ENCODE results near the gene CPLANE1. TPM values are rescaled to one million over a fixed set of nuclear protein-coding genes. Genes with fewer than 3 reads are reported as not detected.

Gene CPLANE1
- total RNA-seq, 1 experiment from 2014 or later = 3.5 TPM

- DNase-seq (ENCODE audit: low read depth, low spot score) = no peak
- Histone ChIP-seq H3K4me3 (replicated peaks in 1 of 2; ENCODE audit: low read depth in 1 of 2, low read length in 2 of 2) (no peak overlapping the region), H3K4me2 (ENCODE audit: low read length) (no peak overlapping the region), H3K36me3 (ENCODE audit: control insufficient read depth in 1 of 2, insufficient read depth in 2 of 2, low read length in 2 of 2) (no peaks in the 10 kb centered on the region; a peak in 2 of 4 replicates), H2AFZ (ENCODE audit: low read depth, low read length, poor library complexity, severe bottlenecking) (no peak overlapping the region), H3K9me2 (ENCODE audit: insufficient read depth) (no peaks in the 10 kb centered on the region), H3K27ac (ENCODE audit: low read depth, low read length) (no peak overlapping the region), H4K20me1 (ENCODE audit: insufficient read depth) (no peaks in the 10 kb centered on the region), H3K9ac (ENCODE audit: low read length) (no peak overlapping the region), H3K79me2 (ENCODE audit: insufficient read depth, low read length) (no peaks in the 10 kb centered on the region), H3K4me1 (ENCODE audit: control insufficient read depth in 1 of 2, insufficient read depth in 2 of 2, low read length in 2 of 2) (no peaks in the 10 kb centered on the region), H3K27me3 (ENCODE audit: insufficient read depth, low read length) (no peaks in the 10 kb centered on the region), H3K9me3 (ENCODE audit: control insufficient read depth in 1 of 2, insufficient read depth in 1 of 2, low read depth in 1 of 2, low read length in 2 of 2) (no peaks in the 10 kb centered on the region)
- POLR2A ChIA-PET = no interaction called here
- intact Hi-C loops (cut with micrococcal nuclease) = no loop called here
- no peak for TF ChIP-seq MAX (IDR thresholded peaks at IDR 0.05)
- TF ChIP-seq ZNF274 (IDR thresholded peaks at IDR 0.05; ENCODE audit: low read depth, low read length) = no peak
- no peak for TF ChIP-seq ELF1 (IDR thresholded peaks at IDR 0.05; ENCODE audit: borderline replicate concordance, low read depth)
- no peak for TF ChIP-seq EZH2 (IDR thresholded peaks at IDR 0.05)
- TF ChIP-seq ZBTB33 (IDR thresholded peaks at IDR 0.05; ENCODE audit: extremely low read depth, insufficient replicate concordance, low read length) = no peak
- no peak for TF ChIP-seq SIN3A (IDR thresholded peaks at IDR 0.05; ENCODE audit: low read depth)
- TF ChIP-seq ZFX (IDR thresholded peaks at IDR 0.05) = no peak
- ATAC-seq = no peak
- RAD21 ChIA-PET (ENCODE audit: low non-redundant PET in 1 of 2, low total read pairs in 2 of 2, uncharacterized antibody in 2 of 2, unreplicated experiment in 2 of 2) = no interaction called here
- no TSS peak for BruUV-seq (replicated peaks)
- CTCF ChIA-PET = no interaction called here
These were observed 51.1 kb downstream of the CPLANE1 start for GRCh38 chr5:37198061-37198460.

GRCh38 chr5:37197340-37198050, 51.7 kb downstream of the CPLANE1 start:
- Histone ChIP-seq H3K4me3 (replicated peaks in 1 of 2; ENCODE audit: low read depth in 1 of 2, low read length in 2 of 2) (no peak overlapping the region), H3K79me2 (ENCODE audit: insufficient read depth, low read length) (no peaks in the 10 kb centered on the region), H2AFZ (ENCODE audit: low read depth, low read length, poor library complexity, severe bottlenecking) (no peak overlapping the region), H3K9me2 (ENCODE audit: insufficient read depth) (no peaks in the 10 kb centered on the region), H3K4me2 (ENCODE audit: low read length) (no peak overlapping the region), H3K27me3 (ENCODE audit: insufficient read depth, low read length) (no peaks in the 10 kb centered on the region), H3K36me3 (ENCODE audit: control insufficient read depth in 1 of 2, insufficient read depth in 2 of 2, low read length in 2 of 2) (no peaks in the 10 kb centered on the region; a peak in 2 of 4 replicates), H3K4me1 (ENCODE audit: control insufficient read depth in 1 of 2, insufficient read depth in 2 of 2, low read length in 2 of 2) (no peaks in the 10 kb centered on the region), H3K27ac (ENCODE audit: low read depth, low read length) (no peak overlapping the region), H3K9me3 (ENCODE audit: control insufficient read depth in 1 of 2, insufficient read depth in 1 of 2, low read depth in 1 of 2, low read length in 2 of 2) (no peaks in the 10 kb centered on the region), H4K20me1 (ENCODE audit: insufficient read depth) (no peaks in the 10 kb centered on the region), H3K9ac (ENCODE audit: low read length) (no peak overlapping the region)
- no TSS peak for BruUV-seq (replicated peaks)
- no peak for ATAC-seq
- RAD21 ChIA-PET (ENCODE audit: low non-redundant PET in 1 of 2, low total read pairs in 2 of 2, uncharacterized antibody in 2 of 2, unreplicated experiment in 2 of 2) = no interaction called here
- no peak for DNase-seq (ENCODE audit: low read depth, low spot score)
- POLR2A ChIA-PET = no interaction called here
- intact Hi-C loops (cut with micrococcal nuclease) = no loop called here
- CTCF ChIA-PET = no interaction called here
- TF ChIP-seq ELF1 (IDR thresholded peaks at IDR 0.05; ENCODE audit: borderline replicate concordance, low read depth) (no peak), ATF3 (IDR thresholded peaks at IDR 0.05) (no peak), SP1 (IDR thresholded peaks at IDR 0.05; ENCODE audit: low read depth) (no peak), RAD21 (IDR thresholded peaks at IDR 0.05; ENCODE audit: low read depth) (no peak), ZNF274 (IDR thresholded peaks at IDR 0.05; ENCODE audit: low read depth, low read length) (no peak), POLR2A (IDR thresholded peaks at IDR 0.05; ENCODE audit: borderline replicate concordance, extremely low read depth, insufficient read depth, insufficient read length) (no peak), CBX3 (IDR thresholded peaks at IDR 0.05; ENCODE audit: low read depth) (no peak), EZH2 (IDR thresholded peaks at IDR 0.05) (no peak), MAX (IDR thresholded peaks at IDR 0.05) (no peak), ZBTB33 (IDR thresholded peaks at IDR 0.05; ENCODE audit: extremely low read depth, insufficient replicate concordance, low read length) (no peak), TCF7L2 (IDR thresholded peaks at IDR 0.05; ENCODE audit: borderline replicate concordance, extremely low read depth, insufficient read depth, insufficient read length) (no peak), YY1 (IDR thresholded peaks at IDR 0.05; ENCODE audit: extremely low read depth, insufficient replicate concordance, low read depth, low read length) (no peak), SIN3A (IDR thresholded peaks at IDR 0.05; ENCODE audit: low read depth) (no peak), EGR1 (IDR thresholded peaks at IDR 0.05; ENCODE audit: low read depth) (no peak)

All from HCT116 (cell line).